Osteocyte (in vitro differentiated cells): Measurements from ENCODE around the gene CENPF. TPM values are rescaled to one million over a fixed set of nuclear protein-coding genes. Genes with fewer than 3 reads are reported as not detected.
A peak's percentile ranks its signal among the peaks of the same experiment; 100 is the strongest.

ENCODE experiments used
- DNase-seq: peaks from one replicate; pipeline ENCODE4 v3.0.0; 2021; ENCODE audit warnings: mixed read lengths; ENCODE audit not compliant: unreplicated experiment; ENCODE audit errors: extremely low spot score
- H3K27ac Mint-ChIP-seq: one replicate; pipeline ENCODE4 v1.8.0; 2021; ENCODE audit warnings: mild to moderate bottlenecking, mixed read lengths; ENCODE audit not compliant: unreplicated experiment
- H3K27me3 Mint-ChIP-seq: one replicate; pipeline ENCODE4 v1.8.0; 2021; ENCODE audit warnings: mixed read lengths; ENCODE audit not compliant: unreplicated experiment
- H3K36me3 Mint-ChIP-seq: one replicate; pipeline ENCODE4 v1.8.0; 2021; ENCODE audit warnings: mixed read lengths; ENCODE audit not compliant: unreplicated experiment
- H3K4me1 Mint-ChIP-seq: one replicate; pipeline ENCODE4 v1.8.0; 2021; ENCODE audit warnings: mixed read lengths; ENCODE audit not compliant: unreplicated experiment
- H3K4me3 Mint-ChIP-seq: one replicate; pipeline ENCODE4 v1.8.0; 2021; ENCODE audit warnings: mild to moderate bottlenecking, moderate library complexity, mixed read lengths; ENCODE audit not compliant: unreplicated experiment
- H3K9me3 Mint-ChIP-seq: one replicate; pipeline ENCODE4 v1.8.0; 2021; ENCODE audit warnings: mixed read lengths; ENCODE audit not compliant: unreplicated experiment
- total RNA-seq: library from RNA; stranded (reverse); gene quantifications from 2 replicates; pipeline ENCODE4 v1.2.1, GENCODE V29; 2021
- TF ChIP-seq, protein P1 (sequence below): fragments of 200-600 bp; sonication (generic); IDR thresholded peaks from 2 replicates; pipeline ENCODE4 v1.5.0; 2021; ENCODE audit warnings: antibody characterized with exemption, mild to moderate bottlenecking, moderate library complexity

Gene CENPF
- total RNA-seq, 1 donor from 2014 or later = 21.5 TPM

DNA sequence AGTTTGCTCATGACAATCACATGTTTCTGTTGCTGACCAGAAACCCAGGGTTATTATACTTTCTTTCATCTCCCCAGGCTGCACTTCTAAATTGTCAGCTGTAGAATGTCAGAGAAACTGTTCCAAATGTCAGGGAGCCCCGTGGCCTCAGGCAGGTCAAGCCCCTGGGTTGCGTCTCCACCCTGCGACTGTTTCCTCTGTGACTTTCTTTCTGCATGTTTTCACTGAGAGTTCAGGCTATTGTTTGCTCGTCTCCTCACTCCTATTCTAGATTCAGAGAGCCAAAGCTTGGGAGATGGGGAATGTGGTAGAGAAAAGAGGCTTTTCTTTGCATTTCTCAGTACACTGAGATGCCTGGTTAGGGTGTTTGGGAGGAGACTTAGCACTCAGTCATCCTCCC, 97.4 kb downstream of the CENPF start:
- Mint-ChIP-seq H3K36me3 (peaks cover 3% of the 10 kb centered on the region), H3K9me3 (peaks cover 18% of the 10 kb centered on the region), H3K4me3 (peak overlapping the region; percentile 15), H3K4me1 (peaks cover 11% of the 10 kb centered on the region), H3K27ac (no peak overlapping the region), H3K27me3 (peaks cover 5% of the 10 kb centered on the region)
- DNase-seq = no peak
- TF ChIP-seq, protein P1, sequence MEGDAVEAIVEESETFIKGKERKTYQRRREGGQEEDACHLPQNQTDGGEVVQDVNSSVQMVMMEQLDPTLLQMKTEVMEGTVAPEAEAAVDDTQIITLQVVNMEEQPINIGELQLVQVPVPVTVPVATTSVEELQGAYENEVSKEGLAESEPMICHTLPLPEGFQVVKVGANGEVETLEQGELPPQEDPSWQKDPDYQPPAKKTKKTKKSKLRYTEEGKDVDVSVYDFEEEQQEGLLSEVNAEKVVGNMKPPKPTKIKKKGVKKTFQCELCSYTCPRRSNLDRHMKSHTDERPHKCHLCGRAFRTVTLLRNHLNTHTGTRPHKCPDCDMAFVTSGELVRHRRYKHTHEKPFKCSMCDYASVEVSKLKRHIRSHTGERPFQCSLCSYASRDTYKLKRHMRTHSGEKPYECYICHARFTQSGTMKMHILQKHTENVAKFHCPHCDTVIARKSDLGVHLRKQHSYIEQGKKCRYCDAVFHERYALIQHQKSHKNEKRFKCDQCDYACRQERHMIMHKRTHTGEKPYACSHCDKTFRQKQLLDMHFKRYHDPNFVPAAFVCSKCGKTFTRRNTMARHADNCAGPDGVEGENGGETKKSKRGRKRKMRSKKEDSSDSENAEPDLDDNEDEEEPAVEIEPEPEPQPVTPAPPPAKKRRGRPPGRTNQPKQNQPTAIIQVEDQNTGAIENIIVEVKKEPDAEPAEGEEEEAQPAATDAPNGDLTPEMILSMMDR = no peak

DNA sequence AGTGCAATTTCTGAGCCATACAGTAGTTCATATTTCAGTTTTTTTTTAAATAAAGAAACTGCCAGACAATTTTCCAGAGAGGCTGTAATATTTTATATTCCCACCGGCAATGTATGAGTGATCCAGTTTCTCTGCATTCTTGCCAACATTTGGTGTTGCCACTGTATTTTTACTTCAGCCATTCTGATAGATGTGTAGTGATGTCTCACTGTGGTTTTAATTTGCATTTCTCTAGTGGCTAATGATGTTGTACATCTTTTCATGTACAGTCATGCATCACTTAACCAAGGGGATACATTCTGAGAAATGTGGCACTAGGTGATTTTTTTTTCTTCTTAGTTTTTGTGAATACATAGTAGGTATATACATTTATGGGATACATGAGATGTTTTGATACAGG, 99.6 kb downstream of the CENPF start:
- DNase-seq = no peak
- Mint-ChIP-seq H3K4me1 (peaks cover 11% of the 10 kb centered on the region), H3K27ac (no peak overlapping the region), H3K9me3 (peaks cover 21% of the 10 kb centered on the region), H3K27me3 (peaks cover 7% of the 10 kb centered on the region), H3K36me3 (peaks cover 8% of the 10 kb centered on the region), H3K4me3 (no peak overlapping the region)
- TF ChIP-seq, protein P1 = no peak

DNA sequence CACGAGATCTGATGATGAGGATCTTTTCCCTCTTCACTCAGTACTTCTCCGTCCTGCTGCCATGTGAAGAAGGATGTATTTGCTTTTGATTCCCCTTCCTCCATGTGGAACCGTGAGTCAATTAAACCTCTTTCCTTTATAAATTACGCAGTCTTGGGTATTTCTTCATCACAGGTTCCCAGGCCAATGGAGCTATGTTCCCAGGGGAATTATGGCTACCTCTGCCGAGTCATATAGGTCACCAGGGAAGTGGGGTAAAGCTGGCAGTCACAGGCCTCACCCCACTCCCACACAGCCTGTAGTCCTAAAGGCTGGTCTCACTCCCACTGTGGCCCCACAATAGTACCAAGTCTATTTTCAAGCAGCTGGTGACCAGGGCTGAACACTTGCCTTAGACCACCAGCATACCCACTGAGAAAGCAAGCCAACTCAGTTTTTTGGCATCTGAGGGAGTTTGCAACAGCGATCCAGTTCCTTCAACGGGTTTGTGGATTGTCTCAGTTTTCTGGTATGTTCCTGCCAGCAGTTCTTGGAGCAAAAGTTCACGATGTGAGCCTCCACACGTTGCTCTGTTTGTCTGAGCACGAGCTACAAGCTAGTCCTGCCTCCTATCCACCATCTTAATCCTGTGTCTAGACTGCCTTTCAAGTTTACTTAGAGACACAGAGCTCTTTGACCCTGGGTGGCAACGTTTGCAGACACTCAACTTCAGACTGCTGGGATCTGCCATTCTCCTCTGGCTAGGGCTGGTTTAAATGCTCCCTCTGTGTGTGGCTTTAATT, 104.5 kb downstream of the CENPF start:
- no peak for DNase-seq
- peaks cover 21% of the 10 kb centered on the region for H3K9me3 Mint-ChIP-seq
- H3K4me3 Mint-ChIP-seq = no peak overlapping the region
- H3K4me1 Mint-ChIP-seq = no peaks in the 10 kb centered on the region
- H3K27me3 Mint-ChIP-seq = peaks cover 13% of the 10 kb centered on the region
- H3K36me3 Mint-ChIP-seq = peaks cover 8% of the 10 kb centered on the region
- TF ChIP-seq, protein P1 = no peak
- H3K27ac Mint-ChIP-seq = no peak overlapping the region

DNA sequence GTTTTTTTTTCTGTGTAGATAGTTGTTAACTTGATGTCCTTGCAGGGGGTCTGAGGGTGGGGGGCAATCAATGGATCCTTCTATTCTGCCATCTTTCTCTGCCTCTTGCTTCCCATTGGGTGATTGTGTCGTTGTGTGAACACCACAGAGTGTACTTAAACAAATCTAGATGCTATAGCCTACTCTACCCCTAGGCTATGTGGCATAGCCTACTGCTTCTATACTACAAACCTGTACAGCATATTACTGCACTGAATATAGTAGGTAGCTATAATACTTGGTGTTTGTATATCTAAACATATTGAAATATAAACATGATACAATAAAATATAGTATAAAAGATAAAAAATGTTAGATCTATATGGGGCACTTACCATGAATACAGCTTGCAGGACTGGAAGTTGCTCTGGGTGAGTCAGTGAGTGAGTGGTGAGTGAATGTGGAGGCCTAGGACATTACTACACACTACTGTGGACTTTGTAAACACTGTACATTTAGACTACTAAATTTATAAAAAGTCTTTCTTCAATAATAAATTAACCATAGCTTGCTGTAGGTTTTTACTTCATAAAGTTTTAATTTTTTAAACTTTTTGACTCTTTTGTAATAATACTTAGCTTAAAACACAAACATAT, 105.4 kb downstream of the CENPF start:
- Mint-ChIP-seq H3K4me3 (no peak overlapping the region), H3K4me1 (no peaks in the 10 kb centered on the region), H3K27me3 (peaks cover 16% of the 10 kb centered on the region), H3K9me3 (peaks cover 21% of the 10 kb centered on the region), H3K36me3 (peaks cover 8% of the 10 kb centered on the region), H3K27ac (no peak overlapping the region)
- TF ChIP-seq, protein P1 = no peak
- DNase-seq = no peak

DNA sequence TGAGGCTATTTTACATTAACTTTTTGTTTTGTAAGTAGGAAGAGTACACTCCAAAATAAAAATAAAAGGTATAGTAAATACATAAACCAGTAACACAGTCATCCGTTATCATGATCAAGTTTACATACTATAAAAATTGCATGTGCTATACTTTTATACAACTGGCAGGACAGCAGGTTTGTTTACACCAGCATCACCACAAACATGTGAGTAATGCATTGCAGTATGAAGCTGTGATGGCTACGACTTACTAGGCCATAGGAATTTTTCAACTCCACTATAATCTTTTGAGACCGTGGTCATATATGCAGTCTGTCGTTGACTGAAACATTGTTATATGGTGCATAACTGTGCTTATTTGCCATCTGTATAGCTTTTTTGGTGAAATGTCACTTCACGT, 106.2 kb downstream of the CENPF start:
- Mint-ChIP-seq H3K36me3 (peaks cover 8% of the 10 kb centered on the region), H3K27ac (no peak overlapping the region)

More for the DNA sequence above, 106.2 kb downstream of the CENPF start:
- Mint-ChIP-seq H3K4me1 (no peaks in the 10 kb centered on the region), H3K27me3 (peaks cover 20% of the 10 kb centered on the region), H3K9me3 (peaks cover 14% of the 10 kb centered on the region), H3K4me3 (no peak overlapping the region)
- TF ChIP-seq, protein P1 = no peak
- no peak for DNase-seq
